T47D (cell line): ENCODE results near the gene PTX4.

Experiments
- DNase-seq, 2 experiments: peaks; one replicate each; pipeline versions ENCODE4 v3.0.0 to v3.0.0-alpha.2; 2011 to 2012; ENCODE audit warnings: low read depth in 1 of 2, low spot score in 1 of 2
- JUND ChIP-seq: IDR thresholded peaks from 2 replicates; pipeline ENCODE4 v1.6.1; 2012; ENCODE audit warnings: low read depth
- in situ Hi-C: cut with HindIII; loops from 2 replicates; pipeline ENCODE4 v1.10.0; 2016; ENCODE audit warnings: low sequenced_read_pairs, low pct_unique_long_range_greater_than_20kb

The PTX4 gene

GRCh38 chr16:1465567-1465915, 23.2 kb downstream of the PTX4 start:
- TF ChIP-seq JUND = no peak
- in situ Hi-C loops = no loop called here
- DNase-seq = no peak

GRCh38 chr16:1464894-1465566, 23.7 kb downstream of the PTX4 start:
- no peak for TF ChIP-seq JUND
- in situ Hi-C loops = no loop called here

GRCh38 chr16:1464196-1464893, 24.4 kb downstream of the PTX4 start:
- no peak for TF ChIP-seq JUND
- in situ Hi-C loops = no loop called here
- no peak for DNase-seq

More at GRCh38 chr16:1464894-1465566, 23.7 kb downstream of the PTX4 start:
- DNase-seq = no peak

GRCh38 chr16:1461146-1461545, 27.6 kb downstream of the PTX4 start:
- in situ Hi-C loops = no loop called here
- no peak for TF ChIP-seq JUND
- no peak for DNase-seq

- in situ Hi-C loops = no loop called here
- TF ChIP-seq JUND = no peak
- no peak for DNase-seq
Observed at GRCh38 chr16:1460602-1461138, 28.1 kb downstream of the PTX4 start.

GRCh38 chr16:1459967-1460366, 28.8 kb downstream of the PTX4 start:
- TF ChIP-seq JUND = no peak
- in situ Hi-C loops = no loop called here
- DNase-seq = no peak

- in situ Hi-C loops = no loop called here
- no peak for TF ChIP-seq JUND
Observed at GRCh38 chr16:1458977-1459341, 29.8 kb downstream of the PTX4 start.

GRCh38 chr16:1458336-1458976, 30.3 kb downstream of the PTX4 start:
- no peak for DNase-seq
- no peak for TF ChIP-seq JUND
- in situ Hi-C loops = no loop called here

More at GRCh38 chr16:1458977-1459341, 29.8 kb downstream of the PTX4 start:
- no peak for DNase-seq

- in situ Hi-C loops = no loop called here
- TF ChIP-seq JUND = no peak
- DNase-seq = no peak
Observed at GRCh38 chr16:1457489-1458245, 31.1 kb downstream of the PTX4 start.

GRCh38 chr16:1456951-1457350, 31.8 kb downstream of the PTX4 start:
- no peak for DNase-seq
- in situ Hi-C loops = no loop called here
- no peak for TF ChIP-seq JUND

GRCh38 chr16:1455190-1456171, 33.3 kb downstream of the PTX4 start:
- DNase-seq = no peak
- no peak for TF ChIP-seq JUND
- in situ Hi-C loops = no loop called here
